ENCODE measurements around the gene MAPKAPK3. TPM values are rescaled to one million over a fixed set of nuclear protein-coding genes. Genes with fewer than 3 reads are reported as not detected.

The MAPKAPK3 gene
- total RNA-seq, 1 experiment from 2014 or later, result 40.1 TPM

- POLR2A ChIA-PET, result no interaction called here
Measured at GRCh38 chr3:50633230-50633790, 16.4 kb downstream of the MAPKAPK3 start.

GRCh38 chr3:50635066-50635465, 18.1 kb downstream of the MAPKAPK3 start:
- POLR2A ChIA-PET, result no interaction called here
- no TSS peak for BruUV-seq (replicated peaks)
- H3K9me3 Mint-ChIP-seq (ENCODE audit: unreplicated experiment), result no peaks in the 10 kb centered on the region
- peaks cover 5% of the 10 kb centered on the region for H3K36me3 Mint-ChIP-seq (ENCODE audit: insufficient read depth, unreplicated experiment)
- no peaks in the 10 kb centered on the region for H3K4me1 Mint-ChIP-seq (ENCODE audit: low read depth, unreplicated experiment)
- Histone ChIP-seq H3K36me3 (ENCODE audit: control insufficient read depth, insufficient read depth, low read length) (no peaks in the 10 kb centered on the region), H3K27me3 (replicated peaks; ENCODE audit: control insufficient read depth, insufficient read depth, low read length) (no peaks in the 10 kb centered on the region), H3K4me1 (no peaks in the 10 kb centered on the region), H3K9me3 (no peaks in the 10 kb centered on the region), H3K4me3 (ENCODE audit: low read depth, low read length) (no peak overlapping the region)
- TF ChIP-seq CTCF (IDR thresholded peaks at IDR 0.05; ENCODE audit: insufficient read depth in 1 of 2, low read depth in 1 of 2, low read length in 1 of 2, severe bottlenecking in 1 of 2, unreplicated experiment in 1 of 2), result no peak
- intact Hi-C loops (cut with micrococcal nuclease; ENCODE audit: unreplicated experiment), result no loop called here
- CTCF ChIA-PET, result no interaction called here
- H3K27ac Mint-ChIP-seq (ENCODE audit: unreplicated experiment), result no peak overlapping the region
- no peak for DNase-seq
- no peak overlapping the region for H3K4me3 Mint-ChIP-seq (ENCODE audit: unreplicated experiment)
- no peaks in the 10 kb centered on the region for H3K27me3 Mint-ChIP-seq (ENCODE audit: insufficient read depth, unreplicated experiment)

More at GRCh38 chr3:50633230-50633790, 16.4 kb downstream of the MAPKAPK3 start:
- H3K27me3 Mint-ChIP-seq (ENCODE audit: insufficient read depth, unreplicated experiment), result no peaks in the 10 kb centered on the region
- CTCF ChIA-PET, result no interaction called here
- Histone ChIP-seq H3K4me3 (ENCODE audit: low read depth, low read length) (no peak overlapping the region), H3K36me3 (ENCODE audit: control insufficient read depth, insufficient read depth, low read length) (no peaks in the 10 kb centered on the region), H3K27me3 (replicated peaks; ENCODE audit: control insufficient read depth, insufficient read depth, low read length) (no peaks in the 10 kb centered on the region), H3K4me1 (no peaks in the 10 kb centered on the region), H3K9me3 (no peaks in the 10 kb centered on the region)
- intact Hi-C loops (cut with micrococcal nuclease; ENCODE audit: unreplicated experiment), result no loop called here
- no peak for TF ChIP-seq CTCF (IDR thresholded peaks at IDR 0.05; ENCODE audit: insufficient read depth in 1 of 2, low read depth in 1 of 2, low read length in 1 of 2, severe bottlenecking in 1 of 2, unreplicated experiment in 1 of 2)
- BruUV-seq (replicated peaks), result no TSS peak
- H3K9me3 Mint-ChIP-seq (ENCODE audit: unreplicated experiment), result no peaks in the 10 kb centered on the region
- H3K36me3 Mint-ChIP-seq (ENCODE audit: insufficient read depth, unreplicated experiment), result peaks cover 12% of the 10 kb centered on the region
- no peak overlapping the region for H3K27ac Mint-ChIP-seq (ENCODE audit: unreplicated experiment)
- no peaks in the 10 kb centered on the region for H3K4me1 Mint-ChIP-seq (ENCODE audit: low read depth, unreplicated experiment)
- no peak overlapping the region for H3K4me3 Mint-ChIP-seq (ENCODE audit: unreplicated experiment)
- DNase-seq, result no peak

- Mint-ChIP-seq H3K27ac (ENCODE audit: unreplicated experiment) (no peak overlapping the region), H3K36me3 (ENCODE audit: insufficient read depth, unreplicated experiment) (peaks cover 5% of the 10 kb centered on the region), H3K4me3 (ENCODE audit: unreplicated experiment) (no peak overlapping the region), H3K4me1 (ENCODE audit: low read depth, unreplicated experiment) (no peaks in the 10 kb centered on the region), H3K9me3 (ENCODE audit: unreplicated experiment) (no peaks in the 10 kb centered on the region), H3K27me3 (ENCODE audit: insufficient read depth, unreplicated experiment) (no peaks in the 10 kb centered on the region)
- no peaks in the 10 kb centered on the region for H3K9me3 ChIP-seq
- H3K27me3 ChIP-seq (replicated peaks; ENCODE audit: control insufficient read depth, insufficient read depth, low read length), result no peaks in the 10 kb centered on the region
- ChIA-PET CTCF (no interaction called here), POLR2A (no interaction called here)
- no peak overlapping the region for H3K4me3 ChIP-seq (ENCODE audit: low read depth, low read length)
- BruUV-seq (replicated peaks), result no TSS peak
- TF ChIP-seq CTCF (IDR thresholded peaks at IDR 0.05; ENCODE audit: insufficient read depth in 1 of 2, low read depth in 1 of 2, low read length in 1 of 2, severe bottlenecking in 1 of 2, unreplicated experiment in 1 of 2), result no peak
- intact Hi-C loops (cut with micrococcal nuclease; ENCODE audit: unreplicated experiment), result no loop called here
- H3K36me3 ChIP-seq (ENCODE audit: control insufficient read depth, insufficient read depth, low read length), result no peaks in the 10 kb centered on the region
- H3K4me1 ChIP-seq, result no peaks in the 10 kb centered on the region
- DNase-seq, result no peak
Measured at GRCh38 chr3:50637011-50637410, 20.1 kb downstream of the MAPKAPK3 start.

Data from Caco-2 (cell line).